Left lobe of liver (tissue), 2 donors: ENCODE measurements around the gene TFG. TPM values are rescaled to one million over a fixed set of nuclear protein-coding genes. Genes with fewer than 3 reads are reported as not detected.

Experiments used
- ATAC-seq: fragments of 200-7000 bp; cut with Tn5 transposase; one replicate; pipeline ENCODE4 v1.9.1; 2020; ENCODE audit warnings: mild to moderate bottlenecking, moderate library complexity
- DNase-seq: peaks from one replicate; pipeline ENCODE4 v3.0.0-alpha.2; 2020; ENCODE audit warnings: low spot score
- total RNA-seq: library from RNA; stranded (reverse); gene quantifications from one replicate; pipeline ENCODE4 v1.2.1, GENCODE V29; 2021
- donor health status: DM: no; HTN: no; CAD: no; lungs with moderate emphysema.
- donor health status: DM: no; HTN: yes; CAD: no.

TFG gene
- total RNA-seq, 1 donor from 2014 or later: 50.2 TPM

GRCh38 chr3:100753846-100754245 is 44.6 kb downstream of the TFG start:
- peak; percentile 9 for ATAC-seq
- DNase-seq: no peak

GRCh38 chr3:100754563-100755334 is 45.5 kb downstream of the TFG start:
- DNase-seq (no peak), ATAC-seq (peak; percentile 66)

- DNase-seq: peak; percentile 78
- peak; percentile 67 for ATAC-seq
These were observed 47.1 kb downstream of the TFG start for GRCh38 chr3:100756441-100756840.

GRCh38 chr3:100759159-100759558 is 49.9 kb downstream of the TFG start:
- no peak for ATAC-seq
- DNase-seq: no peak

- DNase-seq (no peak), ATAC-seq (no peak)
These were observed 50.7 kb downstream of the TFG start for GRCh38 chr3:100759950-100760349.

GRCh38 chr3:100760377-100760776 is 51.1 kb downstream of the TFG start:
- ATAC-seq: peak; percentile 12
- DNase-seq: no peak

- ATAC-seq (peak; percentile 94), DNase-seq (peak; percentile 53)
These were observed 52.1 kb downstream of the TFG start for GRCh38 chr3:100761211-100761942.

GRCh38 chr3:100761951-100762350 is 52.7 kb downstream of the TFG start:
- ATAC-seq: no peak

GRCh38 chr3:100765437-100765975 is 56.2 kb downstream of the TFG start:
- ATAC-seq: no peak

More at GRCh38 chr3:100761951-100762350, 52.7 kb downstream of the TFG start:
- no peak for DNase-seq

GRCh38 chr3:100766069-100766468 is 56.8 kb downstream of the TFG start:
- DNase-seq (no peak), ATAC-seq (no peak)

More at GRCh38 chr3:100765437-100765975, 56.2 kb downstream of the TFG start:
- DNase-seq: no peak

- ATAC-seq: no peak
- no peak for DNase-seq
These were observed 60.4 kb downstream of the TFG start for GRCh38 chr3:100769693-100770092.

- ATAC-seq: no peak
- DNase-seq: no peak
These were observed 65.9 kb downstream of the TFG start for GRCh38 chr3:100775226-100775625.

- ATAC-seq (no peak), DNase-seq (no peak)
These were observed 66.4 kb downstream of the TFG start for GRCh38 chr3:100775669-100776068.

GRCh38 chr3:100776097-100776729 is 66.9 kb downstream of the TFG start:
- ATAC-seq (no peak), DNase-seq (no peak)

GRCh38 chr3:100776746-100777145 is 67.5 kb downstream of the TFG start:
- ATAC-seq (peak; percentile 33), DNase-seq (no peak)

GRCh38 chr3:100777271-100777670 is 68.0 kb downstream of the TFG start:
- ATAC-seq: no peak

GRCh38 chr3:100779480-100779879 is 70.2 kb downstream of the TFG start:
- ATAC-seq (no peak), DNase-seq (no peak)

More at GRCh38 chr3:100777271-100777670, 68.0 kb downstream of the TFG start:
- DNase-seq: no peak

GRCh38 chr3:100780071-100780622 is 70.9 kb downstream of the TFG start:
- no peak for ATAC-seq
- no peak for DNase-seq

GRCh38 chr3:100781301-100781700 is 72.0 kb downstream of the TFG start:
- DNase-seq: no peak
- ATAC-seq: no peak

- ATAC-seq (no peak), DNase-seq (no peak)
These were observed 73.1 kb downstream of the TFG start for GRCh38 chr3:100782348-100782747.

GRCh38 chr3:100782906-100783305 is 73.6 kb downstream of the TFG start:
- no peak for ATAC-seq

More at GRCh38 chr3:100782906-100783305, 73.6 kb downstream of the TFG start:
- DNase-seq: no peak
